ENCODE data around the gene WNT8A. TPM values are rescaled to one million over a fixed set of nuclear protein-coding genes. Genes with fewer than 3 reads are reported as not detected.
A peak's percentile ranks its signal among the peaks of the same experiment; 100 is the strongest.
"Not testable (repeated sequence)": the region's sequence is repeated elsewhere in the genome, so short reads cannot be mapped to it uniquely, and the experiment has no call there.

The WNT8A gene, protein sequence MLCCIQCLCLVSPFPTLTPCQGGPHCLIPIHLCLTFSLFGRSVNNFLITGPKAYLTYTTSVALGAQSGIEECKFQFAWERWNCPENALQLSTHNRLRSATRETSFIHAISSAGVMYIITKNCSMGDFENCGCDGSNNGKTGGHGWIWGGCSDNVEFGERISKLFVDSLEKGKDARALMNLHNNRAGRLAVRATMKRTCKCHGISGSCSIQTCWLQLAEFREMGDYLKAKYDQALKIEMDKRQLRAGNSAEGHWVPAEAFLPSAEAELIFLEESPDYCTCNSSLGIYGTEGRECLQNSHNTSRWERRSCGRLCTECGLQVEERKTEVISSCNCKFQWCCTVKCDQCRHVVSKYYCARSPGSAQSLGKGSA
- not detected for total RNA-seq

DNA sequence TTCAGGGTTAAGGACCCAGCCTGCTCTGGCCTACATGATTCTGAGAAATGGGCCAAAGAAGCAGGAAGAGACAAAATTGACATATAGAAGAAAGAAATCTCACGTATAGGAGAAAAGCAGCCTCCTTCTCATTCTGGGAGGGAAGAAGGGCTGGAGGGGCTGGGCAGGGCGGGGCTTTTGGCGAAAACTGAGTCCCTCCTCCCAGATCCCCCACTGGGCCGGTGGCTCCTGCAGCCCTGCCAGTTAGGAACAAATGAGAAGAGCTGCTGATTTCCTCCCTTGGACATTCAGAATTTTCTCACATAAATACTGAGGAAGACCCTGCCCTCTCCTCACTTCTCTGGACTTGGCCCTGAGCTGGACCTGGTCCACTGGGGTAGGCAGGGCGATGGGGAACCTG is at the start of gene WNT8A:
Gene WNT8A (plus strand): TSS at position 332 of the 400 bp plus-strand sequence. CDS start 95 bp downstream, outside the sequence.
- no peak for DNase-seq (ENCODE audit: low spot score)
- ATAC-seq = no peak

DNA sequence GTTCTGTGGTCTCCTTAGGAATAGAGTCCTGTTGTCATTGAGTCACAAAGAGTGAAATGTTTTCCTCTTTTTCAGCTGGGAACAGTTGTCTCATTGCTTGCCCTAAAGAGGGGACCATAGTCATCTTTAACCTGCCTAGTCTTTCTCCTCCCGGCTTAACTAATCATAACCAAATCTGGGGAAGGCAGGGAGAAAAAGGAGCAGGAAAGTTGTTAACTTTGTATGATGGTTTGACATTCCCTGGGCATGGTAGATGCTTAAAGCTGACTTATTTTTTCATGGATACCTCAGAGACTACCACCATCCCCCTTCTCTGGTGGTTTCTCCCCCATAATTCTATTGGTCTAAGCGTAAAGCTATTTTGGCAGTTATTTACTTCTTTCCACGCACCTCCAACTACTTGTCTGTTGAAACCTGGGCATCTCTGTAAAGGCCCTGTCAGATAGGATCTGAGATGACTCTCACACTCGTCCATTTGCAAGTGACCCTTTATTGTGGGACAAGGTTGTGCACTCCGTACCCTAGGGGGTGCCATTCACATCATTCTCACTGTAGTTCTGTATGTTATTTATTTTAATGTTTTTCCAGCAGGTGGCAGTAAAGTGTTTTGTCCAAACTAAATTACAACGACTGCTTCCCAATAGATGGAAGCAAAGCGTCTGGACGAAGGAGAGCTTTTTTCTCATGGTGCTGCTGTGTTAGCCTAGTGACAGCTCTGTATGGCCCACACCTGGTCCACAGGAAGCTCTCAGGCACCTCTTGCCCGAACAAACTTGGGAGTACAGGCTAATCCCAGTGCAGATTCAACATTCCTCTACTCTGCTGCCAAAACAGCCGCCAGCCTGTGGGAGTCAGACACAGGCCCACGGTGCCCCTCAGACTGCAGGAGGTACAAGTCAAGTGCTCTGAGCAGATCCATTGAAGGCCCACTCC is 48.0 kb upstream of the WNT8A start:
- ATAC-seq = peak; percentile 72

DNA sequence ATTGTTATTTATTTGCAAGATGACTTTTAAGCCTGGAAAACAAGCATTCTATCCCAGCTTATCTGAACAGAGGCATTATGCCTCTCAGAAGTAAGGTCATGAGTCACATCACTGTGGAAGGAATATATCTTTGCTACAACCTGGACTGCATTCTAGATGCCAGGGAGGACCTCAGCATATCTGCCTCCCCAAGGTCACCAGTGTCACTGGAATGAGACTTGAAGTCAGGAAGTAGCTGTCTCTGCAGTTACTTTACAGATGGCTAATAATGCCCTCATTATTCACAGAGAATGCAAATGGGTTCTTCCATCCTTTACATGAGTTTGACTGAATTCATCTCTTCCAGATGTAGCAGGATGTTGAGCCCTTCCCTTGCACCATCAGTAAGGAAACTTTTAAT is 46.6 kb upstream of the WNT8A start:
- ATAC-seq (no peak), DNase-seq (ENCODE audit: low spot score) (no peak)

More for the DNA sequence above, 48.0 kb upstream of the WNT8A start:
- peak; percentile 60 for DNase-seq (ENCODE audit: low spot score)

DNA sequence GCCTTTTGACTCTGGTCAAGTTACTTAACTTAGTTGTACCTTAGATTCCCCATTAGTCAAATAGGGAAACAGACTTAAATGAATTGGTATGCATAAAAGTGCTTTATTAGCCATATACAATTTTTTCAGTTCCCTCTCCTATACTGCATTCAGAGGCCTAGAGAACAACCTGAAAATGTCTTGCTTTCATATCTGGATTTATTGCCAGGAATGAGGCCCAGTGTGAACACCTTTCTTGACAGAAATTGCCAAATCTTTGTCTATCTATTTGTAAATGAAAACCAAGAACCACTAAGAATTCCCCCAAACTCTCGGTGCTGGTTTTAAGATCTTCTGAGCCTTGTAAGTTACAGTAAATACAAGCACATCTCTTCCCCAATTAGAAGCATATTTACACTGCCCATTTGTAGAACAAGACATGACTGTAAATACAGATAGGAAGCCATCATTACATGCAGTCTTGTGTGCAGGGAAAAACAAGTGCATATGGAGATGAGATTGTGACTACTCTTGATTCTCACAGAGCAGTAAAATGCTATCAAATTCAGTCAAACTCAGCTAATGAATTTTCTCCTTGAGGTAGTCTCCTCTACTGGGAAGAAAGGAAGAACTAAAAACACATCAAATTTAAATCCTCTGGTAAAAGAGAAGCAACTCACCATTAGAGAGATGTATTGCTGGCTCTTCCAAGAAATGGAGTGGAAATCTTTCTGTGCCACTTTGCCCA is 45.8 kb upstream of the WNT8A start:
- DNase-seq (ENCODE audit: low spot score) = no peak
- no peak for ATAC-seq

DNA sequence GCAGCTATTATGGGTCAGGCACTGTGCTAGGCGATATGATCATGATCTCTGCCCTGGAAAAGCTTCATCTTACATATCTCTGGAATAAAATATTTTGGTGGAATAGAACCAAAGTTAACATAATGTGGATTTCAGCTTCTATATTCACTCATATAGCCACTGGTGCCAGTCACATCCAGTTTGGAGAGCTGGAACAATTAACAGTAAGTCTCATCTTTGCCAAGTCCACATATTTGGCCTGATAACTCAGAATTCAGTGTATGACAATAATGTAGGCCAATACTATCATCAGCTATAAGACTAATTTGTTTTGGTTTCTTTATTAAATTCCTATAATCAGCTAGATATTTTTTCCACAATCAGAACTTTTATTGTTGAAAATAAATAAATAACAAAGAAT is 45.0 kb upstream of the WNT8A start:
- DNase-seq (ENCODE audit: low spot score) (no peak), ATAC-seq (no peak)

DNA sequence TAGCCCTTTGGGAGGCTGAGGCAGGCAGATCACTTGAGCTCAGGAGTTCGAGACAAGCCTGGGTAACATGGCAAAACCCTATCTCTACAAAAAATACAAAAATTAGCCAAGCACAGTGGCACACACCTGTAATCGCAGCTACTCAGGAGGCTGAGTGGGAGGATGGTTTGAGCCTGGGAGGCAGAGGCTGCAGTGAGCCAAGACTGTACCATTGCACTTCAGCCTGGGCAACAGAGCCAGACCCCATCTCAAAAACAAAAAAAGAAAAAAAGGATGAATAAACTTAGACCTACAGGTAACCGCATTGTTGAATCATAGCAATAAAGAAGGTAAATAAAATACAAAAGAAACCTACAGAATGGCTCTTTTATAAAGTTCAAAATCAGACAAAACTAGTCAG is 38.5 kb upstream of the WNT8A start:
- not testable (repeated sequence) for ATAC-seq; DNase-seq (ENCODE audit: low spot score)

DNA sequence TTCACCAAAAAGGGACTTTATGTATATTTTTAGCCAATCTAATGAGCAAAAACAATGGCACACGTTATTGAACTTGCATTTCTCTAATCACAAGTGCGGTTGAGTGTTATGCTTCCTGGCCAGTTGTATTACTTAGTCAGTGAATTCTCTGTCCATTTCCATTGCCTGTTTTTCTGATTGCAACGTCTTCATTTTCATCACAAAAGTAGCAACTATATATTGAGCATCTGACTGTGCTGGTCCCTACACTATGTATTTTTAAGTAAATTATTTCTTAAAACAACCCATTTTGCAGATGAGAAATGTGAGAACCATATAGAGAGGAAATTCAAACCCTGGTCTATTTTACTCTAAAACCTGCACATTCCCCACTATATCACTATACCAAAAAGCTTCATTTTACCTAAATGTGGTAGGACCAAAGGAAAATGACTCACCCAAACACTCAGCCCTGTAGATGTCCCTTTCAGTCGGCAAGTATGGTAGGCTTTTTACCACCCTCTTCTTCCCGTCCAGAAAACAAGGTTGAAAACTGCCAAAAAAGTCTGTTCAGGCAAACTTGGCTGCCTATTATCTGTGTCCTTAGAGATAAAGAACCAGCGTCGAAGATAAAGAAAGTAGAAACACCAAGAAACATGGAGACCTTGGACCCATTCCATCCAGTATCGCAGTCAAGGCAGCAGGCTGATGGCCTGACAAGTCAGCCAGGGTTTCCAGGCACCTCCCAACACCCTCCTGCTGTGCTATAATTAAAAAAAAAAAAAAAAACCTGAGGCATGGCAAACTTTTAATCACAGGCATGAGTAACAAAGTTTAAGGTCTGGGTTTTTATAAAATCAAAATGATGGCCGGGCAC is 32.2 kb upstream of the WNT8A start:
- no peak for DNase-seq (ENCODE audit: low spot score)
- no peak for ATAC-seq

DNA sequence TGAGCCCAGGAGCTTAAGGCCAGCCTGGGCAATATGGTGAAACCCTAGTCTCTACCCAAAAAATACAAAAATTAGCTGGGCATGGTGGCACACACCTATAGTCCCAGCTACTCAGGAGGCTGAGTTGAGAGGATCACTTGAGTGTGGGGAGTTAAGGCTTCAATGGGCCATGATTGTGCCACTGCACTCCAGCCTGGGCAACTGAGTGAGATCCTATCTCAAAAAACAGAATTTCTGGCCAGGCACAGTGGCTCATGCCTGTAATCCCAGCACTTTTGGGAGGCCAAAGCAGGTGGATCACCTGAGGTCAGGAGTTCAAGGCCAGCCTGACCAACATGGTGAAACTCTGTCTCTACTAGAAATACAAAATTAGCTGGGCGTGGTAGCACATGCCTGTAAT is 31.1 kb upstream of the WNT8A start:
- ATAC-seq; DNase-seq (ENCODE audit: low spot score): not testable (repeated sequence)

DNA sequence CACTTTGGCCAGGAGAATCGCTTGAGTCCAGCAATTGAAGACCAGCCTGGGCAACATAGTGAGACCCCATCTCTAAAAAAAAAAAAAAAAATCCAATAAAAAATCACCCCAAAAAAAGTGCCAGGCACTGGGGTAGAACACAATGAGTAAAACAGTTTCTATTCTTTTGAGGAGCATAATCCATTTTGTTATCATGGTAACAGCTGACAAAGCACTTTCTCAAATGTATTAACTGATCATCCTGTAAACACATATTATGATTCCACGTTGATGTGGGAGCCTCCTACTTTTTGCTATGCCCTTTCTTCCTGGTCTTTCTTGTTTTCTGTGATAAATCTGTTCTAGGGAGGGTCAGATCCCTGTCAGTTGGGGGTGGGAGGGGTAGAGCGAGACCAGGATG is 30.3 kb upstream of the WNT8A start:
- DNase-seq (ENCODE audit: low spot score) = no peak

DNA sequence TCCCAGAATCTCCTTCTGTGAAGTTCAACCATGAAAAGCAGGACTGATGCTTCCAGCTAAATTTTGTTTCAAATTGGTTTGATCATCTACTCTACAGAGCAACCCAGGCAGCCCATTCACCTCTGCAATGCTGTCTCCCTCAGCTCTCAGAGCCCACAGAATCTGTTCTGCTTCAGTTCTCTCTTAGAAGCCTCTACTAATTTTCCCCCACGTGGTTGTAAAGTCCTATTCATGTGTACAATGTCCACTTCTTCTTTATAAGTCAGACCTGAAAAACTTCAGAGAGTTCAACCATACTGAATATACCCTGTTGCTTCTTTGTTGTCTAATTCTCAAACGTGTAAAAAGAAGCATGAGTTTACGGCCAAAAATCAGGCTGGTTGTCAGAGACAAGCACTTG is 29.6 kb upstream of the WNT8A start:
- DNase-seq (ENCODE audit: low spot score) (no peak), ATAC-seq (no peak)

More for the DNA sequence above, 30.3 kb upstream of the WNT8A start:
- ATAC-seq = no peak

DNA sequence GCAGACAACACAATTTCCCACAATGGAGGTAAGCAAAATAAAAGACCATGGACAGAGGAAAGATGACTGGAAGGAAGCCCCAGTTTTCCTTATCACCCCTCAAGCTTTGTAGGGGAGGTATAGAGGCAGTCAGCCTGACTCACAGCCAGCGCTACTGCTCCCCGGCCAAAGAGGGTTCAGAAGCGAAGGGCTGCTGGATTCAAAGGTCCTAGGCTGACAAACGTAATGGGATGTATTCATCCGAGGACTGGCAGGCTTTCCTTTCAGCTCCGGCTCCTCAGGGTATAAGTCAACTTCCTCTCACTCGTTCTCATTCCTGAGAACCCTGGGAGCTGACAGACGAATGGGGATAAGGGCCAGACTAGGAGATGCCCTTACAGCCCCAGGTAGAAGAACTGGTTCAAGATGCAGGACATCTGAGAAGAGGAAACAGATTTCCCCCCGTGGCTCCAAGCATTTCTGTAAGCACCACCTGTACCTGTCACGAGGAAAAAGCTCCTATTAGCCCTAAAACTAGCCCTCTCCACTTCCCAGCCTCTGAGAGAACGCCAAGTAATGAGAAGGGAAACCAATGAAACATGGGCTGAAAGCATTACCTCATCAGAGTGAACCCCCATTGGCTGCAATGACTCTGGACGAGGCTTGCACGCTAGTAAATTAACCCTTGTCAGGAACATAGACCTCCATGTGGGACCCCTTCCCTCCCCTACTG is 28.8 kb upstream of the WNT8A start:
- no peak for DNase-seq (ENCODE audit: low spot score)
- ATAC-seq = no peak

DNA sequence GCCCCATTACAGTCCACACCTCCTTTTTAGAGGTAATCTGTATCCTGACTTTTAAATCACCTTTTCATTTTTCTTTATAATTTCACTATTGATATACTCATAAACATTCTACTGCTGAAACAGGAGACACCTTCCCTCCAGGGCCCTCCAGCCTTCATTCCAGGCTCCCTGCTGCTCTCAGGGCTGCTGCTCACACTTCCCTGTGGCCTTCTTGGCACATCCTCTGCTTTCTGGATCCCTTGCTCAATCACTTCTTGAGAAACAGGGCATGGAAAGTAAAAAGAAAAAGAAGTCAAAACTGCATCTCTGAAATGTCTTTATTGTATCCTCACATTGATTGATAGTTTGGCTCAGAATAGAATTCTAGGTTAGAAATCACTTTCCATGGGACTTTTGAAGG is 19.3 kb upstream of the WNT8A start:
- DNase-seq (ENCODE audit: low spot score) (no peak), ATAC-seq (no peak)

DNA sequence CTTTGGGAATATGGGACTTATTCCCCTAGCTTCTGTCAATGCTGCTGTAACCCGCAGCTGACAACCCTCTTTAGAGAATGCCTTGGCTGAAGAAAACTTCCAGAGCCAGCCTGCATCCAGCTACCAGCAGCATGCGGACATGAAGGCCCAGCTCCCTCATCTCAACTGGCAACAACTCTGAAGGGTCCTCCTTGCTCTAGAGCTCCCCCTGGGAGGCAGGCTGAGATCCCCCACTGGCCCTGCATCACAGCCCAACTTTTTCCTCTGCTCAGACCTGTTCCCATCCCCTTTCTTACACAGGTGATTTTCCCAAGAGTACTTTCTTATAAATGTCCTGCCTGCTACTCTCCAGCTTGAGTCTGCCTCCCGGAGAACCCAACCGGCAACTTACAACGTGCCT is 18.7 kb upstream of the WNT8A start:
- no peak for DNase-seq (ENCODE audit: low spot score)
- no peak for ATAC-seq

DNA sequence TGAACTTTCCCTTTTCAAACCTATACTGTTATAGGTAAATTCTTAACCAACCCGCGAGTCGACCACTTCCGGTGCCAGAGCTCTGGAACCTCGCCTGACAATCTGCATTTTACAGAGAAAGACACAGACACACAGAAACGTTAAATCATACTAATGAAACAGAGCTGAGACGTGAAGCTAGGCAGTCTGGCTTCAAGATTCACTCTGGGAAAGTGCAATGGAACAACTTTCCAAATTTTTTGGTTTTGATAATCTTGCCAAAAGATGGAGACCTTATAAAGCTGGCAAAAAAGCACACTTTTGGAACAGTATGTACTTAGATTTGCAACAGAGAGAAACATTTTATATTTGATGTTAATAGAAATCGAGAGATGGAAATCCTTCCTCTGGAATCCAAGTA is 15.9 kb upstream of the WNT8A start:
- ATAC-seq (no peak), DNase-seq (ENCODE audit: low spot score) (no peak)

DNA sequence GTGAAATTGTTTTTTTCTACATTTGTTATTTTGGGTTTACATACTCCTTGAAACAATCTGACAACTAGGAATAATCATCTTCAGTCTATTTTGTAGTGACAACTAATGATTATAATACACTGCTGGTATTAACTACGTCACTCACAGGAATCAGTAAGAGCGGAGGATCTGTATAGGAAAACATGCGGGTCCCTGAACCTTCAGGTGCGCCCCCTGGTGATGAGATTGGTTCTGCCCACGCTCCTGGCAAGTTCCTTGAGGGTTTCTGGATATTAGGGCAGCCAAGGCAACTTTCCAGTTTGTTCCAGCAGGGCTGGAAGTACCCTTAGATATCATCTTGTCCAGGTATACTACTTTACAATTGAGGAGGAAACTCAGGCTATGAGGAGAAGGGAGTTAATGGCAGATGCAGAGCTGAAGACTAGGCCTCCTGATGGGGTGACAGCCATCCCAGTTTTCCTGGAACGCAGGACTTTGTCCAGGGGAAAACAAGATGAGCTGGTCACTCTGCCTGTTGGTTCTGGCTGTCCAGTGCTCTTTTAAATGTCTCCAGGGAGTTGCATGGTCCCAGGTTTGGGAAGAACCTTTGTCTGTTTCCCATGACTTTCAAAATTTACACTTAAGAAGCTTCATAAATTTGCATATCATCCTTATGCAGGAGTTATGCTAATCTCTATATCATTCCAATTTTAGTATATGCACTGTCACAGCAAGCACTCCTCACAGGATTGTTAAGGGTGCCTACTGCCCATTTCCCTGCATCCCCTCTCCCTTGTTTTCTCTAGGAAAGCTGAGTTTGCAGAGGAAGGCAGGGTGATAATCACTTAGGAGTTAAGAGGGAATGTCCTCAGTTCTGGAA is 14.9 kb upstream of the WNT8A start:
- DNase-seq (ENCODE audit: low spot score) = peak; percentile 73
- ATAC-seq = peak; percentile 98

DNA sequence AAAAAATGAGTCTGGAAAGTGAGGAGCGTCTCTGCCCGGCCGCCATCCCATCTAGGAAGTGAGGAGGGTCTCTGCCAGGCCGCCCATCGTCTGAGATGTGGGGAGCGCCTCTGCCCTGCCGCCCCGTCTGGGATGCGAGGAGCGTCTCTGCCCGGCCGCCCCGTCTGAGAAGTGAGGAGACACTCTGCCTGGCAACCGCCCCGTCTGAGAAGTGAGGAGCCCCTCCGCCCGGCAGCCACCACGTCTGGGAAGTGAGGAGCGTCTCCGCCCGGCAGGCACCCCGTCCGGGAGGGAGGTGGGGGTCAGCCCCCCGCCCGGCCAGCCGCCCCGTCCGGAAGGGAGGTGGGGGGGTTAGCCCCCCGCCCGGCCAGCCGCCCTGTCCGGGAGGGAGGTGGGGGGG is 13.8 kb upstream of the WNT8A start:
- not testable (repeated sequence) for ATAC-seq; DNase-seq (ENCODE audit: low spot score)

DNA sequence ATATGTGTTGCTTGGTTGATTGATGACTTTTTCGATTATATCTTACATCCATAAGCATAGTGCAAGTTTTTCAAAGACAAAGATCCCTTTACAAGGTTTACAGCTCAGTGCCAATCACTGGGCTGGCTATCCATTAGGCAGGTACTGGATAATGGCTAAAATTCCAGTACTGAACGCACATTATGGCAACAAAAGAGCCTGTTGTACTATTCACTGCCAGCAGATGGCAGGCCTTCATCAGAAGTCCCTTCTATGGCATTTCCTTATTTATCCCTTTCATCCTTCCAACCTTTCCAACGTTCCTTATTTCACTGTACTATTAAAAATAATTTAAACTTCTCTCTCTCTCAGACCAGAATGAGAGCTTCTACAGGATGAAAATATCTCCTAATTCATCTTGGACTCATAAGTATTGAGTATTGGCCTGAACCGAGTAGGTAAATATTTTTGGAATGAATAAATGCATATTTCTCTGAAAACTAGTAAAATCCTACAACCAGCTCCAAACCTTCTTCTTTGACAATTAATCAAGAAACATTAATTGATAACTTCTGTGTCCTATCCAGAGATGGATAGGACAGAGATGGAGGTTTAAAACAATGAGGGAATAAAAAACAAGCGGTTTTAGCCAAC is 6.7 kb upstream of the WNT8A start:
- peak; percentile 58 for DNase-seq (ENCODE audit: low spot score)
- peak; percentile 97 for ATAC-seq

DNA sequence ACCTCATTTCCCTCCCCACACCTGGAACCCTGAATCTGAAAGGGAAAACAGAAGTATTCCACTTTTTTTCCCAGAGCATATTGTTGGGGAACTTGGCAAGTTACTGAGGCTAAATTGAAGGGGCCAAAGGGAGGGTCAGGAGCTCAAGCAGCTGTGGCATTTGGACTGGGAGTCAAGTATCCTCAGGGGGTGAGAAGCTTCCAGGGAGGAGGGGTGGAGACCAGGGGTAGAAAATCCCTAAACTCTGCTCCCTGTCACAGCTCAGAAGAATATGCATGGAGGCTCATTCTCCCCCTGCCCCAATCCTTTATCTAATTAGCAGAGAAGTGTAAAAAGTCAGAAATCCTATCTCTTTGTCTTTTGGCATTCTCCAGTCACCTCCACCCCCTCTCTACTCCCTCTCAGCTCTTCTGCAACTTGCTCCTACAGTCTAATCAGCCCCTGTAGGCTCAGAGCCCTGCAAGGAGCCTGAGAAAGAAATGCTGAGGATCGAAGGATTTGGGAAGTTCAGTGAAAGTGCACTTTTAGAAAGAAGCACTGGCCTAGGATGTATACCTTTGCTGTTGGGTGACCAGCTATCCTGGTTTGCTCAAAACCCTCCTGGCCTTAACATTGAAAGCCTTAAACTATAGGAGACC is 5.7 kb upstream of the WNT8A start:
- DNase-seq (ENCODE audit: low spot score) (no peak), ATAC-seq (no peak)
